ENCODE data around the gene C5orf15.

- no peak for TF ChIP-seq POLR2AphosphoS5 (IDR thresholded peaks at IDR 0.05)
- TF ChIP-seq CTCF (IDR thresholded peaks at IDR 0.05; ENCODE audit: poor library complexity, severe bottlenecking) = no peak
- TF ChIP-seq TAF1 (IDR thresholded peaks at IDR 0.05; ENCODE audit: low read depth) = no peak
- no peak for TF ChIP-seq EP300 (conservative IDR thresholded peaks at IDR 0.05; ENCODE audit: poor library complexity, severe bottlenecking)
- no peak for TF ChIP-seq RAD21 (conservative IDR thresholded peaks at IDR 0.05)
- TF ChIP-seq MXI1 (conservative IDR thresholded peaks at IDR 0.05; ENCODE audit: poor library complexity, severe bottlenecking) = no peak
- TF ChIP-seq REST (IDR thresholded peaks at IDR 0.05; ENCODE audit: borderline replicate concordance) = no peak
- TF ChIP-seq EZH2 (IDR thresholded peaks at IDR 0.05; ENCODE audit: borderline replicate concordance, insufficient read depth, low read length, poor library complexity, severe bottlenecking) = no peak
These were observed 15.2 kb upstream of the C5orf15 start for GRCh38 chr5:133983674-133984073.
